Tibial nerve (tissue), 4 donors: Measurements from ENCODE around the gene SEMA6B.

Experiments
- CTCF ChIP-seq, 5 experiments: fragments of 200-600 bp in 3 of 5; fragments of 450-650 bp in 2 of 5; sonication (generic) in 3 of 5; IDR thresholded peaks; one replicate each; pipeline ENCODE4 v1.5.1; 2016 to 2019; ENCODE audit warnings: antibody characterized with exemption in 5 of 5, mild to moderate bottlenecking in 3 of 5, moderate library complexity in 2 of 5
- EP300 ChIP-seq, 2 donors: sonication (generic); formaldehyde crosslinking; IDR thresholded peaks; one replicate each; pipeline ENCODE4 v1.6.1; 2017; ENCODE audit warnings: antibody characterized with exemption in 2 of 2, mild to moderate bottlenecking in 1 of 2
- POLR2A ChIP-seq, 2 donors: fragments of 450-650 bp; IDR thresholded peaks; one replicate each; pipeline ENCODE4 v1.6.1; 2017; ENCODE audit warnings: antibody characterized with exemption in 2 of 2, mild to moderate bottlenecking in 2 of 2, moderate library complexity in 2 of 2

DNA sequence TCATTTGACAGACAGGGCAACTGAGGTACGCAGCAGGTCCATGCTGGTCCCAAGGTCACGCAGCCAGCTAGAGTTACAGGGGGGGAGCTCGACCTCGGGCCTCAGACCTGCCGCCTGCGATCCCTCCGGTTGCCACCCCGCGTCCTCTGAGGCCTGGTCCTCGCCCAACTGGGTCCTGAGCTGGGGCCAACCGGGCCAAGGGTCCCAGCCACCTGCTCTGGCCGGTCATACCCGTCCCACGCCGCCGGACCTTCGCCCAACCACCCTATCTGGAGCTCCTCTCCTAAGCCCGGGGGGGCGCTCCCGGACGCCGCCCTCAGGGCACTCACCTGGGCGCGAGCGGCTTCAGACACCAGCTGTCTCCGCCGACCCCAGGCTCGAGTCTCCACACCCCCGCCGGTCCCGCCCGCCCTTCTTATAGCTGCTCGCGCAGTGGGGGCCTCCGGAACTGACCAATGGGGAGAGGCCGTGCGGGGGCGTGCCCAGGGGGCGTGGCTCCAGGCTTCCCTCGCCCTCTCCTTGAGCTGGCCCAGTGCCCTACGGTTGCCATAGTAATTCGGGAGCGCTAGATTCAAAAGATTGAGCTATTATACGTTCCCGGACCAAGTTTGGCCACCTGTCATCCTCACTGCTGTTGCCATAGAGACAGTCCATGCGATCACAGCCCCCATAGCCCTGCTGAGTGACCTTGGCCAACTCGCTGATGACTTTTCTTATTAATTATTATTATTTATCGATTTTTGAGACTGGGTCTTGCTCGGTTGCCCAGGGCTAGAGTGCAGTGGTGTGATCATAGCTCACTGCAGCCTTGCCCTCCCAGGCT is 24.4 kb downstream of the SEMA6B start, which contains the start of gene PLIN5:
- TF ChIP-seq EP300 (IDR thresholded peaks at IDR 0.05), result no peak
- TF ChIP-seq POLR2A (IDR thresholded peaks at IDR 0.05), result no peak
- TF ChIP-seq CTCF (IDR thresholded peaks at IDR 0.05), result no peak
